GM12878 (cell line): ENCODE measurements around the gene PDE8B. TPM values are rescaled to one million over a fixed set of nuclear protein-coding genes. Genes with fewer than 3 reads are reported as not detected.

ENCODE experiments used
- ATAC-seq: fragments of 200-7000 bp; cut with Tn5 transposase; 3 replicates; pipeline ENCODE4 v1.9.1; 2020; ENCODE audit warnings: mild to moderate bottlenecking, moderate library complexity
- BruUV-seq: library from RNA; stranded (reverse); fragments of 400-500 nt; replicated peaks from 2 replicates; lab custom pipeline; 2021; lab: Mats Ljungman, UMichigan
- CTCF ChIA-PET: fragments of 300-600 bp; sonication (Branson Sonifier 250); formaldehyde crosslinking; extraction: SDS; loops from one replicate; lab custom pipeline; 2021; ENCODE audit warnings: inconsistent platforms; lab: Yijun Ruan, JAX
- POLR2A ChIA-PET: fragments of 350-600 bp; formaldehyde crosslinking; extraction: SDS; loops from one replicate; lab custom pipeline; 2021; ENCODE audit warnings: inconsistent platforms; lab: Charles Lee
- RAD21 ChIA-PET: fragments of 300-600 bp; sonication (Branson Sonifier 250); formaldehyde crosslinking; loops from one replicate; lab custom pipeline; 2023; ENCODE audit warnings: antibody characterized with exemption; ENCODE audit not compliant: unreplicated experiment; lab: Charles Lee
- SMC1A ChIA-PET: fragments of 300-600 bp; sonication (Branson Sonifier 250); formaldehyde crosslinking; loops from one replicate; lab custom pipeline; 2023; ENCODE audit not compliant: unreplicated experiment, uncharacterized antibody; lab: Charles Lee
- DNase-seq: peaks from one replicate; pipeline ENCODE4 v3.0.0-alpha.2; 2011; ENCODE audit warnings: low read depth, low spot score
- FAIRE-seq: peaks from 3 replicates; lab custom pipeline; 2011; peaks lifted over from hg19 to GRCh38; lab: Jason Lieb, UNC
- H2AFZ ChIP-seq: 2 replicates; pipeline ENCODE4 v1.6.0; 2011; ENCODE audit warnings: low read depth, low read length, control low read depth; ENCODE audit not compliant: control insufficient read depth
- H3K27ac ChIP-seq: 2 replicates; pipeline ENCODE4 v1.5.1; 2011; ENCODE audit warnings: control low read depth; ENCODE audit not compliant: control insufficient read depth, insufficient read depth
- H3K27me3 ChIP-seq, 2 experiments: replicated peaks in 1 of 2; 2 replicates each; pipeline versions ENCODE4 v1.6.0 to v1.6.1; 2011; ENCODE audit warnings: low read length in 1 of 2; ENCODE audit not compliant: control insufficient read depth in 2 of 2, insufficient read depth in 2 of 2
- H3K36me3 ChIP-seq, 2 experiments: 2 replicates each; pipeline ENCODE4 v1.5.1; 2011; ENCODE audit warnings: low read length in 1 of 2; ENCODE audit not compliant: control insufficient read depth in 2 of 2, insufficient read depth in 2 of 2
- H3K4me1 ChIP-seq: 2 replicates; pipeline ENCODE4 v1.6.1; 2011; ENCODE audit warnings: mild to moderate bottlenecking, low read length, moderate library complexity, mixed read lengths; ENCODE audit not compliant: control insufficient read depth, insufficient read depth
- H3K4me2 ChIP-seq: 2 replicates; pipeline ENCODE4 v1.6.0; 2011; ENCODE audit warnings: control low read depth; ENCODE audit not compliant: control insufficient read depth, insufficient read depth
- H3K4me3 ChIP-seq: fragments of 200-600 bp; sonication (generic); 2 replicates; pipeline ENCODE4 v1.5.1; 2016
- H3K79me2 ChIP-seq: 2 replicates; pipeline ENCODE4 v1.6.0; 2011; ENCODE audit warnings: low read length; ENCODE audit not compliant: control insufficient read depth, insufficient read depth
- H3K9ac ChIP-seq: 2 replicates; pipeline ENCODE4 v1.8.0; 2011; ENCODE audit warnings: low read length, control low read depth, mixed read lengths; ENCODE audit not compliant: control insufficient read depth, insufficient read depth
- H3K9me3 ChIP-seq: replicated peaks from 3 replicates; pipeline ENCODE4 v1.5.1; 2011; ENCODE audit warnings: mild to moderate bottlenecking, low read length; ENCODE audit not compliant: control insufficient read depth, insufficient read depth
- H4K20me1 ChIP-seq: 2 replicates; pipeline ENCODE4 v1.6.0; 2011; ENCODE audit not compliant: control insufficient read depth, insufficient read depth
- BHLHE40 ChIP-seq, 2 experiments: fragments of 450-650 bp in 1 of 2; IDR thresholded peaks; 2 replicates each; pipeline ENCODE4 v1.6.1; 2011 to 2017; ENCODE audit warnings: low read depth in 2 of 2, borderline replicate concordance in 1 of 2, improper control_type of control experiment in 1 of 2, low read length in 1 of 2, mild to moderate bottlenecking in 1 of 2
- BRCA1 ChIP-seq: IDR thresholded peaks from 2 replicates; pipeline ENCODE4 v1.6.1; 2011; ENCODE audit warnings: low read depth, low read length, improper control_type of control experiment
- HDAC2 ChIP-seq: fragments of 200-600 bp; sonication (generic); IDR thresholded peaks from 2 replicates; pipeline ENCODE4 v1.6.1; 2017
- PAX5 ChIP-seq: IDR thresholded peaks from 2 replicates; pipeline ENCODE4 v1.6.1; 2011; ENCODE audit warnings: low read depth, low read length, borderline replicate concordance
- SP1 ChIP-seq: IDR thresholded peaks from one replicate; pipeline ENCODE4 v1.6.1; 2011; ENCODE audit warnings: low read depth, low read length
- WGBS: methylation state at CpG from one replicate; pipeline ENCODE4 v1.1.6; 2016; ENCODE audit warnings: low lambda C conversion rate; ENCODE audit not compliant: insufficient replicate concordance, insufficient coverage; ENCODE audit errors: missing lambda C conversion rate; 5-methylcytosine and 5-hydroxymethylcytosine counted together
- in situ Hi-C: fragments of 300-500 bp; cut with MboI; formaldehyde crosslinking; loops from 9 replicates; pipeline ENCODE4 v1.14.3; 2018; ENCODE audit warnings: mixed read lengths
- intact Hi-C: fragments of 100-400 bp; cut with micrococcal nuclease; formaldehyde crosslinking; loops from one replicate; pipeline ENCODE4 v1.14.2; 2022; ENCODE audit not compliant: unreplicated experiment
- polyA plus RNA-seq, 11 experiments: library from polyadenylated mRNA; depleted of rRNA in 4 of 11; unstranded in 6 of 11; stranded (reverse) in 5 of 11; fragments of >200 nt; fragmentation: Nextera tagmentation in 4 of 11; fragmentation: Illumina TruSeq in 1 of 11; extraction: Ambion mirVana in 4 of 11; extraction: Trizol in 1 of 11; gene quantifications; 1 replicate in 1 of 11; 2 replicates in 10 of 11; pipeline versions ENCODE4 v1.2.1 to v1.2.3, GENCODE V29; 2011 to 2016; ENCODE audit warnings: inconsistent platforms in 2 of 11, missing spikeins in 2 of 11, low read depth in 1 of 11
- total RNA-seq, 4 experiments: library from RNA; depleted of rRNA in 3 of 4; stranded (reverse); fragments of >200 nt in 3 of 4; fragmentation: Illumina TruSeq in 1 of 4; extraction: Trizol in 1 of 4; gene quantifications; 2 replicates each; pipeline versions ENCODE4 v1.2.1 to v1.2.3, GENCODE V29; 2013 to 2021
- TF ChIP-seq, protein P1 (sequence below): fragments of 150-350 bp; IDR thresholded peaks from 2 replicates; pipeline ENCODE4 v1.6.1; 2016; ENCODE audit warnings: low read depth, low read length

Gene PDE8B
- total and polyA plus RNA-seq, 10 of the 15 experiments (the other 5 are each of a cell fraction or from before 2014, with no cell fraction given), result 0.03 to 0.44 (median 0.20) TPM; not detected in 3

- TF ChIP-seq, protein P1, sequence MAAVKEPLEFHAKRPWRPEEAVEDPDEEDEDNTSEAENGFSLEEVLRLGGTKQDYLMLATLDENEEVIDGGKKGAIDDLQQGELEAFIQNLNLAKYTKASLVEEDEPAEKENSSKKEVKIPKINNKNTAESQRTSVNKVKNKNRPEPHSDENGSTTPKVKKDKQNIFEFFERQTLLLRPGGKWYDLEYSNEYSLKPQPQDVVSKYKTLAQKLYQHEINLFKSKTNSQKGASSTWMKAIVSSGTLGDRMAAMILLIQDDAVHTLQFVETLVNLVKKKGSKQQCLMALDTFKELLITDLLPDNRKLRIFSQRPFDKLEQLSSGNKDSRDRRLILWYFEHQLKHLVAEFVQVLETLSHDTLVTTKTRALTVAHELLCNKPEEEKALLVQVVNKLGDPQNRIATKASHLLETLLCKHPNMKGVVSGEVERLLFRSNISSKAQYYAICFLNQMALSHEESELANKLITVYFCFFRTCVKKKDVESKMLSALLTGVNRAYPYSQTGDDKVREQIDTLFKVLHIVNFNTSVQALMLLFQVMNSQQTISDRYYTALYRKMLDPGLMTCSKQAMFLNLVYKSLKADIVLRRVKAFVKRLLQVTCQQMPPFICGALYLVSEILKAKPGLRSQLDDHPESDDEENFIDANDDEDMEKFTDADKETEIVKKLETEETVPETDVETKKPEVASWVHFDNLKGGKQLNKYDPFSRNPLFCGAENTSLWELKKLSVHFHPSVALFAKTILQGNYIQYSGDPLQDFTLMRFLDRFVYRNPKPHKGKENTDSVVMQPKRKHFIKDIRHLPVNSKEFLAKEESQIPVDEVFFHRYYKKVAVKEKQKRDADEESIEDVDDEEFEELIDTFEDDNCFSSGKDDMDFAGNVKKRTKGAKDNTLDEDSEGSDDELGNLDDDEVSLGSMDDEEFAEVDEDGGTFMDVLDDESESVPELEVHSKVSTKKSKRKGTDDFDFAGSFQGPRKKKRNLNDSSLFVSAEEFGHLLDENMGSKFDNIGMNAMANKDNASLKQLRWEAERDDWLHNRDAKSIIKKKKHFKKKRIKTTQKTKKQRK, result no peak
- TF ChIP-seq PAX5 (no peak), HDAC2 (no peak), SP1 (no peak)
Observed at GRCh38 chr5:77176429-77176828, 34.1 kb upstream of the PDE8B start (continued).

DNA sequence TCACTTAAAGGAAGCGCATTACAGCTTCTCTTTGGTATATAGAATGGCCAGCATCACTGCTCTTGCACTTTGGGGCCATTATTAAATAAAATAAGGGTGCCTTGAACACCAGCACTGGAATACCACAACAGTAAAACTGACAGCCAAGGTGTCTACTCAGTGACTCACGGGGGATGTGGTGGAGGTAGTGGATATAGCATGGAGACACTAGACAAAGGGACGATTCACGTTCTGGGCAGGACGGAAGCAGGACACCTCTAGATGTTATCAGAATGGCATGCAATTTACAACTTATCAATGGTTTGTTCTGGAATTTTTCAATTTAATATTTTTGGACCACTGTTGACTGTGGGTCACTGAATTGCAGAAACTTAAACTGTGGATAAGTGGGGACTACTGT lies 32.9 kb upstream of the PDE8B start:
- in situ Hi-C loops (no loop called here), intact Hi-C loops (no loop called here)
- no peak overlapping the region for H3K9ac ChIP-seq
- WGBS, result 50% methylated on average over 5 of the region's 5 CpGs
- no peaks in the 10 kb centered on the region for H3K79me2 ChIP-seq
- no peaks in the 10 kb centered on the region for H3K4me1 ChIP-seq
- ChIA-PET CTCF (no interaction called here), SMC1A (no interaction called here), RAD21 (no interaction called here), POLR2A (no interaction called here)
- H3K36me3 ChIP-seq, result no peaks in the 10 kb centered on the region
- H3K27ac ChIP-seq, result no peak overlapping the region
- peaks cover 6 to 15% of the 10 kb centered on the region in 2 experiments for H3K27me3 ChIP-seq
- TF ChIP-seq BRCA1, result no peak
- TF ChIP-seq BHLHE40 (IDR thresholded peaks at IDR 0.05; ENCODE audit: borderline replicate concordance in 1 of 2, low read depth in 2 of 2, low read length in 1 of 2), result no peak
- FAIRE-seq, result no peak
- no TSS peak for BruUV-seq
- H3K9me3 ChIP-seq, result no peaks in the 10 kb centered on the region
- no peak for ATAC-seq
- no peak for DNase-seq
- H3K4me2 ChIP-seq, result no peak overlapping the region
- H4K20me1 ChIP-seq, result no peaks in the 10 kb centered on the region
- H3K4me3 ChIP-seq, result no peak overlapping the region
- H2AFZ ChIP-seq, result no peak overlapping the region
